Glutamatergic neuron (in vitro differentiated cells): ENCODE measurements around the gene DNAJA3. TPM values are rescaled to one million over a fixed set of nuclear protein-coding genes. Genes with fewer than 3 reads are reported as not detected.
A peak's percentile ranks its signal among the peaks of the same experiment; 100 is the strongest.

ENCODE experiments used
- DNase-seq: peaks from one replicate; pipeline ENCODE4 v3.0.0; 2022
- H3K27ac Mint-ChIP-seq: one replicate; pipeline ENCODE4 v1.8.0; 2020; ENCODE audit warnings: mild to moderate bottlenecking, mixed read lengths, inconsistent platforms; ENCODE audit not compliant: unreplicated experiment
- H3K27me3 Mint-ChIP-seq: one replicate; pipeline ENCODE4 v1.8.0; 2020; ENCODE audit warnings: mild to moderate bottlenecking, moderate library complexity, mixed read lengths, inconsistent platforms; ENCODE audit not compliant: unreplicated experiment
- H3K36me3 Mint-ChIP-seq: one replicate; pipeline ENCODE4 v1.8.0; 2020; ENCODE audit warnings: mild to moderate bottlenecking, mixed read lengths, inconsistent platforms; ENCODE audit not compliant: unreplicated experiment
- H3K4me1 Mint-ChIP-seq: one replicate; pipeline ENCODE4 v1.8.0; 2020; ENCODE audit warnings: mild to moderate bottlenecking, low read depth, mixed read lengths, inconsistent platforms; ENCODE audit not compliant: unreplicated experiment
- H3K4me3 Mint-ChIP-seq: one replicate; pipeline ENCODE4 v1.8.0; 2020; ENCODE audit warnings: mild to moderate bottlenecking, mixed read lengths, inconsistent platforms; ENCODE audit not compliant: unreplicated experiment
- H3K9me3 Mint-ChIP-seq: one replicate; pipeline ENCODE4 v1.8.0; 2020; ENCODE audit warnings: mild to moderate bottlenecking, moderate library complexity, mixed read lengths, inconsistent platforms; ENCODE audit not compliant: unreplicated experiment
- total RNA-seq: library from RNA; stranded (reverse); fragmentation: NEBNext Ultra II Directional; extraction: Animal tissue kit (Norgen Biotek cat#: 25700); gene quantifications from one replicate; pipeline ENCODE4 v1.2.1, GENCODE V29; 2021; ENCODE audit not compliant: unreplicated experiment
- TF ChIP-seq, protein P1 (sequence below): fragments of 200-600 bp; sonication (generic); IDR thresholded peaks from one replicate; pipeline ENCODE4 v1.5.0; 2021; ENCODE audit not compliant: partially characterized antibody, unreplicated experiment

The DNAJA3 gene
- total RNA-seq, 1 donor from 2014 or later = 32.6 TPM

DNA sequence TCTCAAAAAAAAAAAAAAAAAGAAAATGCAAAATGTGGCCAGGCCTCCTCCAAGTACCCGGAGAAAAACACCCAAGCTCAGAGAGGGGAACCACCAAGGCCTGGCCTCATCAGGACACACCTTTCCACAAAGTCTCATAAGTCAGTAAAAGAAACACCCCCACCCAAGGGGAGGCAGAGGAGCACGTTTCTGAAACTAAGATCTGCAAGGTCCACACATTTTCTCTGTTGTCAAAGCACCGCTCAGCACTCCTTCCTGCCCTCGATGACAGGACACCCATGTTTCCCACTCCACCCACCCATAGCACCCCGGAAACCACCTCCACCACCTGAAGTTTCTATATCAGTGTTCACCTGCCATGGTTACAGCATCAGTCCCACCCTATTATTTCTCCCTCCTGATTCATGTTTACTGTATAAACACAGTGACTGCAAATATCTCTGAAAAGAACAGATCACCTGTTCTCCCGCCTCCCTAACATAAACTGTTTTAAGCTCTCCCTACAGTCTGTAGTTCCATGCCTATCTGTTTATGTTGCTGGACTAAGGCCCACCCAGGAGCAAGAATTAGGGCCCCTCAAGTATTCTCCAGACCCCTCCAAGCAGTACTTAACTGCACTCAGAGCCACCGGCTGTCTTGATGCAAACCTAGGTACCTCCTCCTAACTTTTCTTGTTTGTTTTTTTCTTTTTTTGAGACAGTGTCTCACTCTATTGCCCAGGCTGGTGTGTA, 11.3 kb upstream of the DNAJA3 start:
- H3K27me3 Mint-ChIP-seq = peaks cover 20% of the 10 kb centered on the region
- peaks cover 14% of the 10 kb centered on the region for H3K9me3 Mint-ChIP-seq
- peaks cover 35% of the 10 kb centered on the region for H3K4me1 Mint-ChIP-seq
- DNase-seq = no peak
- no peaks in the 10 kb centered on the region for H3K36me3 Mint-ChIP-seq
- TF ChIP-seq, protein P1, sequence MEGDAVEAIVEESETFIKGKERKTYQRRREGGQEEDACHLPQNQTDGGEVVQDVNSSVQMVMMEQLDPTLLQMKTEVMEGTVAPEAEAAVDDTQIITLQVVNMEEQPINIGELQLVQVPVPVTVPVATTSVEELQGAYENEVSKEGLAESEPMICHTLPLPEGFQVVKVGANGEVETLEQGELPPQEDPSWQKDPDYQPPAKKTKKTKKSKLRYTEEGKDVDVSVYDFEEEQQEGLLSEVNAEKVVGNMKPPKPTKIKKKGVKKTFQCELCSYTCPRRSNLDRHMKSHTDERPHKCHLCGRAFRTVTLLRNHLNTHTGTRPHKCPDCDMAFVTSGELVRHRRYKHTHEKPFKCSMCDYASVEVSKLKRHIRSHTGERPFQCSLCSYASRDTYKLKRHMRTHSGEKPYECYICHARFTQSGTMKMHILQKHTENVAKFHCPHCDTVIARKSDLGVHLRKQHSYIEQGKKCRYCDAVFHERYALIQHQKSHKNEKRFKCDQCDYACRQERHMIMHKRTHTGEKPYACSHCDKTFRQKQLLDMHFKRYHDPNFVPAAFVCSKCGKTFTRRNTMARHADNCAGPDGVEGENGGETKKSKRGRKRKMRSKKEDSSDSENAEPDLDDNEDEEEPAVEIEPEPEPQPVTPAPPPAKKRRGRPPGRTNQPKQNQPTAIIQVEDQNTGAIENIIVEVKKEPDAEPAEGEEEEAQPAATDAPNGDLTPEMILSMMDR = no peak
- no peak overlapping the region for H3K27ac Mint-ChIP-seq
- H3K4me3 Mint-ChIP-seq = peak overlapping the region; percentile 91

DNA sequence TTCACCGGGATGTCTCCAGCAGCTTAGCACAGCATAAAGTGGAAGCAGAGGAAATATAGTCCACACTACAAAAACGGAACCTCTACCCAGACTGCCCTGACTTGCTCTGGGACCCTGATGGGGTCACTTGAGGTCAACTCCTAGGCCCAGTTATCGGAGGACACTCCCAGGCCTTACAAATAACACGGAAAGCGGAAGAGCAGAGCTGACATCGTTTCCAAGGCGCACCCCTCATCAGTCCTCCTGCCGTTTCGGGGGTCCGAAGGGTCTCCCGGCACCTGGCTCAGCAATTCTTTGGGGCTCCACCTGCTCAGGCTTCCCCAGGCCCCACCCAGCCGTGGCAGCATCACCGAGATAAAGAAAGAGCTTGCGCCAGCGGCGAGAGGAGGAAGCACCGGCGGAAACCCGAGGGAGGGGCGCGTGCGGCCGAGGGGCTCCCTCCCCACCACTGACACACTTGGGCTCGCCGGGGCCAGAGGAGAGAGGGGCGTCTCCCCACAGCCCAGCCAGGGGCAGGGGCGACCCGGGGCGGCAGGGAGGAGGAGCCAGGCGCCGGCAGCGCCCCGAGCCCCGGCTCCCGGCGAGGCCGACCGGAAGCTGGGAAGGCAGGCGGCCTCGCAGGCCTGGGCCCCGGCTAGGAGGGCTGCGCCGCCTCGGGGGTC, 10.0 kb upstream of the DNAJA3 start:
- TF ChIP-seq, protein P1 = no peak
- H3K4me1 Mint-ChIP-seq = peaks cover 28% of the 10 kb centered on the region
- no peaks in the 10 kb centered on the region for H3K36me3 Mint-ChIP-seq
- H3K27me3 Mint-ChIP-seq = peaks cover 19% of the 10 kb centered on the region
- DNase-seq = peak; percentile 53
- peak overlapping the region; percentile 91 for H3K4me3 Mint-ChIP-seq
- peaks cover 14% of the 10 kb centered on the region for H3K9me3 Mint-ChIP-seq
- H3K27ac Mint-ChIP-seq = peak overlapping the region; percentile 91

DNA sequence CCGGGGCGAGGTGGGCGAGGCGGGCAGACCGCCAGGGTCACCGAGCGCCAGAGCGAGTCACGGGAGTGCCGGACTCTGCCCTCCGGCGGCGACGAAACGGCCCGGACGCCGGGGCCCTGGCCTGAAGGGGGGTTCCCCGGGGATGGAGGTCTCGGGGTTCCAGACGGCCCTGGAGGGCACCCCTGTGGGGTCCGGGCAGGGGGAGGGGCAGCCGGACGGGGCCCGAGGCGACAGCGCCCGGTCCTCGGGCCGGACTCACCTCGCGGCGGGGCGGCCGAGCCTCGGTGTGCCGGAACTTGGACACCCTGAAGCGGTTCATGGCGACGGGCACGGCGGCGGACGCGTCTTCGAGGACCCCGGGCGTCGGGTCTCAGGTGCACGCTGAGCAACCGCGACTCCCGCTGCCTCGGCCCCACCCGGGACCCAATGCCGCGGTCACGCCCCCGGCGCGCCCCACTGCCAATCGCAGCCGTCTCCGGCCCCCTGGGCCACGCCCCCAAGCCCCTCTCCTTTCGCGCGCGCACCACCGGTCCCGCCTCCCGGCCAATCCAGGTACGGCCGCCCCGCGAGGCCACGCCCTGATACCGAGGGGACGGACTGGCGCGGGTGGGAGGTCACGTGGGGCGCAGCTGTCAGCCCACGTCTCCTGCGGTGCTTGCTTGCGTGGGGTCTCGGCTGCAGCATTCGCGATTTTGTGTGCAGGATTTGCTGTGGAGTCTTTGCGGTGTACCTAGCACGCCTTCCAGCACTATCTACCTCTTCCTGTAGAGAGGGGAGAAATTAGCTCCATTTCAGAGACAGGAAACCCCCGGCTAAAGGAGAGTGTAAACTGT, 9.3 kb upstream of the DNAJA3 start, which contains the start of gene CORO7:
CORO7 (minus strand) TSS at position 397 of the 833 bp plus-strand sequence; CDS start at position 319, 78 bp downstream.
- Mint-ChIP-seq H3K27ac (peak within 1 kb of the TSS; percentile 91), H3K4me1 (peaks cover 22% of the 10 kb centered on the region), H3K27me3 (peaks cover 14% of the 10 kb centered on the region), H3K36me3 (no peaks in the 10 kb centered on the region), H3K4me3 (peak within 1 kb of the TSS; percentile 91), H3K9me3 (peaks cover 13% of the 10 kb centered on the region)
- DNase-seq = peak; percentile 97
- TF ChIP-seq, protein P1 = no peak

DNA sequence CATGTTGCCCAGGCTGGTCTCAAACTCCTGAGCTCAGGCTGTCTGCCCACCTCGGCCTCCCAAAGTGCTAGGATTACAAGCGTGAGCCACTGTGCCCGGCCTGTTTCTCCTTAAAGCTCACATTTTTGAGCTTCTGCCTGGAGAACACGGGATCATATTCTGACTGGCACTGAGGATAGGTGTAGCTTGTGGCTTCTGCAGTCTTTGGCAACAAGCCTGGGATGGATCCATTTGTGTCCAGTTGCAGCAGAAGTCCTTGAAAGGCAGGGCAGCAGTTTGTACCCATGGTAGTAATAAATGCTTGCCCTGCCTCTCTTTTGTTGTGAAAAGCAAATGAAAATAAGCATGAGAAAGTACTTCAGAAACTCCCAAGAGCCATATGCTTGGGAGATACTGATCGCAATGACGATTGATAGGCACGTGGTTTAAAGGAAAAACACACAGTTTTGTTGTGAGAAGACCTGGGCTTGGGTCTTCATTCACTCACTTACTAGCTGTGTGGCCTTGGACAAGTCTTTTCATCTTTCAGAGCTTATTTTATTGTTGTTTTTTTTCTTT, 6.2 kb upstream of the DNAJA3 start:
- no peak overlapping the region for H3K4me3 Mint-ChIP-seq
- peaks cover 12% of the 10 kb centered on the region for H3K27me3 Mint-ChIP-seq
- peaks cover 10% of the 10 kb centered on the region for H3K9me3 Mint-ChIP-seq
- no peaks in the 10 kb centered on the region for H3K36me3 Mint-ChIP-seq
- H3K4me1 Mint-ChIP-seq = peaks cover 7% of the 10 kb centered on the region
- TF ChIP-seq, protein P1 = no peak
- H3K27ac Mint-ChIP-seq = no peak overlapping the region
- no peak for DNase-seq
